T-helper 2 cell treated with Interferon-gamma antibody and Interleukin-4, amounts not matched to agents 5 μg/mL and 100 μg/mL, for 36 hours (primary cell): Measurements from ENCODE around the gene TEX22.
A peak's percentile ranks its signal among the peaks of the same experiment; 100 is the strongest.

ENCODE experiments used
- DNase-seq: peaks from one replicate; pipeline ENCODE4 v3.0.0; 2021; ENCODE audit warnings: low spot score
- H3K27ac Mint-ChIP-seq: one replicate; pipeline ENCODE4 v1.8.0; 2021; ENCODE audit warnings: mild to moderate bottlenecking, mixed read lengths
- H3K27me3 Mint-ChIP-seq: one replicate; pipeline ENCODE4 v1.8.0; 2021; ENCODE audit warnings: low read depth, mixed read lengths
- H3K36me3 Mint-ChIP-seq: one replicate; pipeline ENCODE4 v1.8.0; 2021; ENCODE audit warnings: low read depth, mixed read lengths
- H3K4me1 Mint-ChIP-seq: one replicate; pipeline ENCODE4 v1.8.0; 2021; ENCODE audit warnings: low read depth, mixed read lengths
- H3K4me3 Mint-ChIP-seq: one replicate; pipeline ENCODE4 v1.8.0; 2022; ENCODE audit warnings: mild to moderate bottlenecking, moderate library complexity, mixed read lengths
- H3K9me3 Mint-ChIP-seq: one replicate; pipeline ENCODE4 v1.8.0; 2021; ENCODE audit warnings: mixed read lengths

The TEX22 gene

GRCh38 chr14:105412771-105413543, 14.6 kb downstream of the TEX22 start:
- H3K27ac Mint-ChIP-seq = peak overlapping the region; percentile 54
- no peaks in the 10 kb centered on the region for H3K9me3 Mint-ChIP-seq
- H3K4me3 Mint-ChIP-seq = peak overlapping the region; percentile 22
- peaks cover 30% of the 10 kb centered on the region for H3K27me3 Mint-ChIP-seq
- peaks cover 4% of the 10 kb centered on the region for H3K4me1 Mint-ChIP-seq
- DNase-seq = no peak
- H3K36me3 Mint-ChIP-seq = no peaks in the 10 kb centered on the region

GRCh38 chr14:105413544-105413886, 15.2 kb downstream of the TEX22 start:
- H3K27ac Mint-ChIP-seq = no peak overlapping the region
- DNase-seq = no peak
- H3K4me1 Mint-ChIP-seq = peaks cover 4% of the 10 kb centered on the region
- H3K4me3 Mint-ChIP-seq = peak overlapping the region; percentile 18
- H3K9me3 Mint-ChIP-seq = no peaks in the 10 kb centered on the region
- no peaks in the 10 kb centered on the region for H3K36me3 Mint-ChIP-seq
- H3K27me3 Mint-ChIP-seq = peaks cover 30% of the 10 kb centered on the region

GRCh38 chr14:105414456-105415371, 16.4 kb downstream of the TEX22 start:
- Mint-ChIP-seq H3K9me3 (no peaks in the 10 kb centered on the region), H3K27me3 (peaks cover 27% of the 10 kb centered on the region), H3K4me1 (peaks cover 4% of the 10 kb centered on the region), H3K4me3 (peak overlapping the region; percentile 71), H3K27ac (no peak overlapping the region), H3K36me3 (no peaks in the 10 kb centered on the region)
- peak; percentile 74 for DNase-seq

- Mint-ChIP-seq H3K4me1 (peaks cover 5% of the 10 kb centered on the region), H3K4me3 (peak overlapping the region; percentile 71), H3K9me3 (no peaks in the 10 kb centered on the region), H3K27ac (no peak overlapping the region), H3K27me3 (peaks cover 18% of the 10 kb centered on the region), H3K36me3 (peaks cover under 1% of the 10 kb centered on the region)
- no peak for DNase-seq
Observed at GRCh38 chr14:105415481-105416428, 17.4 kb downstream of the TEX22 start.

- Mint-ChIP-seq H3K27ac (no peak overlapping the region), H3K9me3 (no peaks in the 10 kb centered on the region), H3K27me3 (peaks cover 12% of the 10 kb centered on the region), H3K36me3 (peaks cover 4% of the 10 kb centered on the region), H3K4me1 (peaks cover 6% of the 10 kb centered on the region), H3K4me3 (no peak overlapping the region)
- no peak for DNase-seq
Observed at GRCh38 chr14:105416671-105417070, 18.3 kb downstream of the TEX22 start.

- Mint-ChIP-seq H3K4me1 (peaks cover 16% of the 10 kb centered on the region), H3K27ac (no peak overlapping the region), H3K9me3 (no peaks in the 10 kb centered on the region), H3K27me3 (peaks cover 10% of the 10 kb centered on the region), H3K36me3 (peaks cover 11% of the 10 kb centered on the region), H3K4me3 (peak overlapping the region; percentile 26)
- no peak for DNase-seq
Observed at GRCh38 chr14:105417690-105418121, 19.4 kb downstream of the TEX22 start.

GRCh38 chr14:105418269-105419194, 20.2 kb downstream of the TEX22 start:
- peak overlapping the region; percentile 63 for H3K27ac Mint-ChIP-seq
- H3K4me1 Mint-ChIP-seq = peaks cover 17% of the 10 kb centered on the region
- H3K9me3 Mint-ChIP-seq = no peaks in the 10 kb centered on the region

GRCh38 chr14:105419195-105420091, 21.1 kb downstream of the TEX22 start, which contains the start of gene MTA1:
Gene MTA1 (plus strand): TSS chr14:105419827. CDS start chr14:105420036, 209 bp downstream.
- Mint-ChIP-seq H3K27me3 (no peaks in the 10 kb centered on the region), H3K27ac (peak within 1 kb of the TSS; percentile 91), H3K4me1 (peaks cover 18% of the 10 kb centered on the region), H3K9me3 (no peaks in the 10 kb centered on the region), H3K36me3 (peaks cover 13% of the 10 kb centered on the region), H3K4me3 (peak within 1 kb of the TSS; percentile 94)
- peak; percentile 50 for DNase-seq

More at GRCh38 chr14:105418269-105419194, 20.2 kb downstream of the TEX22 start:
- Mint-ChIP-seq H3K27me3 (peaks cover 3% of the 10 kb centered on the region), H3K36me3 (peaks cover 11% of the 10 kb centered on the region), H3K4me3 (peak overlapping the region; percentile 62)
- DNase-seq = no peak

GRCh38 chr14:105420101-105420973, 22.0 kb downstream of the TEX22 start:
- H3K27me3 Mint-ChIP-seq = no peaks in the 10 kb centered on the region
- no peak for DNase-seq

GRCh38 chr14:105420974-105421674, 22.8 kb downstream of the TEX22 start:
- Mint-ChIP-seq H3K4me1 (peaks cover 15% of the 10 kb centered on the region), H3K4me3 (peak overlapping the region; percentile 94), H3K27me3 (no peaks in the 10 kb centered on the region), H3K36me3 (peaks cover 15% of the 10 kb centered on the region), H3K27ac (peak overlapping the region; percentile 91), H3K9me3 (no peaks in the 10 kb centered on the region)
- DNase-seq = no peak

More at GRCh38 chr14:105420101-105420973, 22.0 kb downstream of the TEX22 start:
- H3K4me3 Mint-ChIP-seq = peak overlapping the region; percentile 94
- H3K27ac Mint-ChIP-seq = peak overlapping the region; percentile 91
- H3K4me1 Mint-ChIP-seq = peaks cover 15% of the 10 kb centered on the region
- no peaks in the 10 kb centered on the region for H3K9me3 Mint-ChIP-seq
- peaks cover 13% of the 10 kb centered on the region for H3K36me3 Mint-ChIP-seq
